IgD-negative memory B cell (primary cell): ENCODE measurements around the gene C6orf62. TPM values are rescaled to one million over a fixed set of nuclear protein-coding genes. Genes with fewer than 3 reads are reported as not detected.
"Not testable (repeated sequence)": the region's sequence is repeated elsewhere in the genome, so short reads cannot be mapped to it uniquely, and the experiment has no call there.

Experiments
- H3K27ac Mint-ChIP-seq, 3 donors: one replicate each; pipeline ENCODE4 v1.8.0; 2020 to 2022; ENCODE audit warnings: mild to moderate bottlenecking in 3 of 3, mixed read lengths in 3 of 3, moderate library complexity in 1 of 3
- H3K27me3 Mint-ChIP-seq: one replicate; pipeline ENCODE4 v1.8.0; 2021; ENCODE audit warnings: mixed read lengths
- H3K36me3 Mint-ChIP-seq: one replicate; pipeline ENCODE4 v1.8.0; 2020; ENCODE audit warnings: mild to moderate bottlenecking, mixed read lengths
- H3K4me1 Mint-ChIP-seq, 3 donors: one replicate each; pipeline ENCODE4 v1.8.0; 2020 to 2022; ENCODE audit warnings: mixed read lengths in 3 of 3, mild to moderate bottlenecking in 1 of 3
- H3K4me3 Mint-ChIP-seq, 4 donors: one replicate each; pipeline ENCODE4 v1.8.0; 2020 to 2022; ENCODE audit warnings: mild to moderate bottlenecking in 4 of 4, mixed read lengths in 4 of 4, moderate library complexity in 3 of 4
- H3K9me3 Mint-ChIP-seq, 3 donors: one replicate each; pipeline ENCODE4 v1.8.0; 2020 to 2021; ENCODE audit warnings: mixed read lengths in 3 of 3, mild to moderate bottlenecking in 1 of 3
- polyA plus RNA-seq: library from polyadenylated mRNA; unstranded; fragments of 300-500 nt; fragmentation: Illumina TruSeq; gene quantifications from one replicate; pipeline ENCODE4 v1.2.3, GENCODE V29; 2021

C6orf62 gene
- polyA plus RNA-seq, 1 donor from 2014 or later: 102 TPM

GRCh38 chr6:24721461-24722215 lies 2.7 kb upstream of the C6orf62 start:
- H3K4me3 Mint-ChIP-seq: peak overlapping the region; percentile 88 to 100 (median 98)
- H3K9me3 Mint-ChIP-seq: no peaks in the 10 kb centered on the region
- peak overlapping the region; percentile 90 to 100 (median 99) for H3K27ac Mint-ChIP-seq
- H3K4me1 Mint-ChIP-seq: peaks cover 22 to 31% (median 30%) of the 10 kb centered on the region in 3 donors
- peaks cover 4% of the 10 kb centered on the region for H3K36me3 Mint-ChIP-seq
- H3K27me3 Mint-ChIP-seq: peaks cover 1% of the 10 kb centered on the region

- no peaks in the 10 kb centered on the region for H3K27me3 Mint-ChIP-seq
- peaks cover 28 to 37% (median 32%) of the 10 kb centered on the region in 3 donors for H3K4me1 Mint-ChIP-seq
Measured at GRCh38 chr6:24720604-24721460, 1.9 kb upstream of the C6orf62 start.

GRCh38 chr6:24720131-24720603 lies 1.2 kb upstream of the C6orf62 start:
- Mint-ChIP-seq H3K36me3 (peaks cover 4% of the 10 kb centered on the region), H3K4me3 (peak overlapping the region; percentile 88 to 100 (median 98)), H3K27ac (peak overlapping the region; percentile 90 to 100 (median 99)), H3K4me1 (peaks cover 34 to 41% (median 35%) of the 10 kb centered on the region in 3 donors), H3K27me3 (no peaks in the 10 kb centered on the region), H3K9me3 (no peaks in the 10 kb centered on the region)

More at GRCh38 chr6:24720604-24721460, 1.9 kb upstream of the C6orf62 start:
- Mint-ChIP-seq H3K36me3 (peaks cover 4% of the 10 kb centered on the region), H3K9me3 (no peaks in the 10 kb centered on the region), H3K4me3 (peak overlapping the region; percentile 88 to 100 (median 98)), H3K27ac (peak overlapping the region; percentile 90 to 100 (median 99))

DNA sequence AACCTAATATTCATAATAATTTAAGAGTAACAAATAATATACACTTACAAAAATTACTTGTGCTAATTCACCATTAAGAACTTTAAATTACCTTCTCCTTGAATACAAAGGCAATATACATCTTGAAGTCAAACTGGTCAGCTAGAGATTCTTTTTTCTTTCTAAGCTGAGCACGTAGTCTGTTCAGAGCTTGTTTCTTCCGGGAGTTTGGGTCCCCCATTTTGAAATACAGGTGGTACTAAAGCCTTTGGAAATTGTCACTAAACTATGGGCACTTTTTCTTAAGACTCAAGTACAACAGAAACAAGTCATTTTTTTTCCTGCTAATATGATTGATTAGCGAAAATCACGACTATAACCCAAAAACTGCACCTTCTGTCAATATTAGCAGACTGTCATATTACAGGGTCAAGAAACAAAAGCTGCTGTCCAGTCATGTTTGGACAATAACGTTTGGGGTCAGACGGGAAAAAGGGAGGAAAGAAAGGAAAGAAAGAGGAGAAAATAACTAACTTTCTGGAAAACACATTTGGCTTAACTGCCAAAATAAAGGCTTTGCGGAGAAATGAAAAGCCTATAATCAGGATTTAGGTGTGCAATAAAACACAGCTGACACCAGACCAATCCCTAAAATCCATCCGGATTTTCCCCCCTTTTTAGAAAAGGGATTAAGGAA lies 367 bp downstream of the C6orf62 start:
- Mint-ChIP-seq H3K9me3 (no peaks in the 10 kb centered on the region), H3K4me1 (peaks cover 38 to 45% (median 44%) of the 10 kb centered on the region in 3 donors), H3K27ac (peak overlapping the region; percentile 90 to 99 (median 96)), H3K36me3 (peaks cover 4% of the 10 kb centered on the region), H3K27me3 (no peaks in the 10 kb centered on the region), H3K4me3 (peak overlapping the region; percentile 88 to 100 (median 98))

GRCh38 chr6:24716602-24717148 lies 2.3 kb downstream of the C6orf62 start:
- not testable (repeated sequence) for H3K36me3 Mint-ChIP-seq, H3K9me3 Mint-ChIP-seq, H3K27me3 Mint-ChIP-seq
- peak overlapping the region; percentile 50 to 100 (median 82) for H3K4me3 Mint-ChIP-seq
- peak overlapping the region in 2 of 3 donors; percentile 23 to 90 for H3K27ac Mint-ChIP-seq
- peaks cover 41 to 47% (median 46%) of the 10 kb centered on the region in 3 donors for H3K4me1 Mint-ChIP-seq

- Mint-ChIP-seq H3K9me3 (no peaks in the 10 kb centered on the region), H3K4me3 (peak overlapping the region in 1 of 4 donors; percentile 70), H3K36me3 (no peaks in the 10 kb centered on the region), H3K4me1 (peaks cover 27 to 31% (median 28%) of the 10 kb centered on the region in 3 donors), H3K27me3 (no peaks in the 10 kb centered on the region), H3K27ac (peak overlapping the region in 1 of 3 donors; percentile 86)
Measured at GRCh38 chr6:24710519-24711303, 8.2 kb downstream of the C6orf62 start.

GRCh38 chr6:24709014-24709711 lies 9.8 kb downstream of the C6orf62 start:
- no peaks in the 10 kb centered on the region for H3K9me3 Mint-ChIP-seq
- H3K27me3 Mint-ChIP-seq: no peaks in the 10 kb centered on the region
- peak overlapping the region in 1 of 4 donors; percentile 47 for H3K4me3 Mint-ChIP-seq
- no peaks in the 10 kb centered on the region for H3K36me3 Mint-ChIP-seq
- peaks cover 21 to 28% (median 23%) of the 10 kb centered on the region in 3 donors for H3K4me1 Mint-ChIP-seq
- peak overlapping the region in 2 of 3 donors; percentile 33 to 48 for H3K27ac Mint-ChIP-seq

GRCh38 chr6:24708612-24709011 lies 10.3 kb downstream of the C6orf62 start:
- Mint-ChIP-seq H3K4me1 (peaks cover 20 to 28% (median 23%) of the 10 kb centered on the region in 3 donors), H3K9me3 (no peaks in the 10 kb centered on the region)

DNA sequence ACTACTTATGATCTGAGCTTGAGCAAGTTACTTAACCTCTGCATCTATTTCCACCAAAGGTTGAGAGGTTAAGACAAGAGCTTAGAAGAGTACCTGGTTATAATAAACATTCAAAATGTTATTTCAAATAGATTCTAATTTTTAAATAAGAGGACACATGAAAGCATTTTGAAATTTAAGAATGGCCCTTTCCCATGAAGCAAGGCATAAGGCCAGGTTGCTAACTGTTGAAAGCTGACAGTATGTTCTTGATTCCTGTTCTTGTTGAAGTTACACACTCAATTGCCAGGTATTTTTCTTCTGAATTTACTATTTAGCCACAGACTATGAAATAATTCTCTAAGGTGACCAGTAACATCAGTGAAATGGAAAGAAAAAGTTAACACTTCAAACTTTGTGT lies 14.5 kb downstream of the C6orf62 start:
- H3K27ac Mint-ChIP-seq: peak overlapping the region in 1 of 3 donors; percentile 28

More at GRCh38 chr6:24708612-24709011, 10.3 kb downstream of the C6orf62 start:
- H3K27me3 Mint-ChIP-seq: no peaks in the 10 kb centered on the region
- H3K36me3 Mint-ChIP-seq: no peaks in the 10 kb centered on the region
- no peak overlapping the region for H3K4me3 Mint-ChIP-seq
- peak overlapping the region in 1 of 3 donors; percentile 33 for H3K27ac Mint-ChIP-seq

GRCh38 chr6:24702720-24703282 lies 16.2 kb downstream of the C6orf62 start:
- H3K9me3 Mint-ChIP-seq: no peaks in the 10 kb centered on the region
- no peaks in the 10 kb centered on the region for H3K27me3 Mint-ChIP-seq
- no peak overlapping the region for H3K4me3 Mint-ChIP-seq
- H3K36me3 Mint-ChIP-seq: peaks cover 2% of the 10 kb centered on the region
- H3K4me1 Mint-ChIP-seq: peaks cover 4 to 14% (median 12%) of the 10 kb centered on the region in 3 donors
- peak overlapping the region in 1 of 3 donors; percentile 85 for H3K27ac Mint-ChIP-seq

More for the DNA sequence above, 14.5 kb downstream of the C6orf62 start:
- H3K4me1 Mint-ChIP-seq: peaks cover 6 to 20% (median 17%) of the 10 kb centered on the region in 3 donors
- no peaks in the 10 kb centered on the region for H3K27me3 Mint-ChIP-seq
- H3K4me3 Mint-ChIP-seq: no peak overlapping the region
- no peaks in the 10 kb centered on the region for H3K9me3 Mint-ChIP-seq
- peaks cover 2% of the 10 kb centered on the region for H3K36me3 Mint-ChIP-seq

DNA sequence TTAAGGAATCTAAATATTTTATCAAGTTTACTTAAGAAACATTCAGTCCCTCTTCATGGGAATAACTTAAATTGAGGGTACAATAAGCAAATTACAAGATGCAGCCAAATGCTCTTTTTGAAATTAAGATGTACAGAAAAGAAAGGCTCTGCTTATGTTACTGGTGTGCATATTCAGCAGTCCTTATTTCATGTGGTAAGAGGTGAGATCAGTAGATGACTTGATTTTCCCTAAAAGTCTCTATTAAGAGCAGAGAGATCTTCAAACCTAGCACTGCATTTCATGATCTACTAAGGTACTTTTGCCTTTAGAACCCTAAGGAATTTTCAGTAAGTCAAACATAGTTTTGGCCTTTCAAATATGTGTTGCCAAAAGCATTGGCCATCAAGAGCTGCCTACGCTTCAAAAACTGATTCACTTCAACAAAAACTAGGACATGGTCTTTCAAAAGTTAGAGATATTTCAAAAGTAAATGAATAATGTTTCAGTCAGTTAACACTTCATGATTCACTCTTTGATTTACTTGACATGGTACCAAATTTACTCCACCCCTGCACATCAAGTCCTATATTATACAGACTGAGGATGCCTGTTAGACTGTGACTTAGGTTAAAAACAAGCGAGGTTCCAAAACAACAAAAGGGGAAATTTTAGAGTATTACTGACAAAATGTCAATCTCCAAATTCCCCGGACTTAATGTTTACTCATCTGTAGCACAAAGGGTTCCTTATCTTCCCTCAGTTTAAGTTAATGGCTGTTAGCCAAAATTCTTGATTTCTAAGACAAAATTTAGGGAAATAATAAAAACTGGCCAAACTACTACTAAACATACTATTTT lies 19.2 kb downstream of the C6orf62 start:
- Mint-ChIP-seq H3K4me1 (peaks cover 4 to 17% (median 16%) of the 10 kb centered on the region in 3 donors), H3K27ac (peak overlapping the region in 1 of 3 donors; percentile 49), H3K36me3 (peaks cover 2% of the 10 kb centered on the region), H3K9me3 (no peaks in the 10 kb centered on the region), H3K27me3 (no peaks in the 10 kb centered on the region), H3K4me3 (no peak overlapping the region)

DNA sequence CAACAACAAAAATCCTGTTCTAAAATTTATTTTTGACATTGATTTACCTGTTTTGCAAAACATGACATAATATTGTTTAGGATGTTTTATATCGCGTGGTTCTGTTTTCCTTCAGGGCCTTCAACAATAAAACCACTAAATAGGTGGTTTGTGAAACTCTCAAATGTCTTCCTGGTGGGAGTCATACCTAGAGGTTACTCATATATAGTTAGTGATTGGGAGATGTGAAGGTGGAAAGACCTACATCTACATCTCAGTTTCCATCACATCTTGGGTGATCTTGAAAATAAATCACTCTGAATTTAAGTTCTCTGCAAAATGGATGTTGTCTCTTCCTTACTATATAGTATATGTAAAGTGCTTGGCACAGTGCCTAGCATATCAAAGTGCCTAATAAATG lies 22.9 kb downstream of the C6orf62 start:
- peaks cover 2% of the 10 kb centered on the region for H3K36me3 Mint-ChIP-seq
- H3K4me1 Mint-ChIP-seq: peaks cover 4 to 16% (median 5%) of the 10 kb centered on the region in 3 donors
- H3K27me3 Mint-ChIP-seq: no peaks in the 10 kb centered on the region
- H3K27ac Mint-ChIP-seq: no peak overlapping the region
- no peak overlapping the region for H3K4me3 Mint-ChIP-seq
- no peaks in the 10 kb centered on the region for H3K9me3 Mint-ChIP-seq
